Stimulated activated CD4-positive, alpha-beta T cell treated with anti-CD3 and anti-CD28 coated beads, TNF-alpha, amount 100 ng/mL, for 1 hour (primary cell): ENCODE results near the gene HTT.
"Not testable (repeated sequence)": the region's sequence is repeated elsewhere in the genome, so short reads cannot be mapped to it uniquely, and the experiment has no call there.

Source experiments
- DNase-seq, 3 donors: peaks; one replicate each; pipeline ENCODE4 v3.0.0-alpha.2; 2020; ENCODE audit warnings: low read depth in 3 of 3, low spot score in 1 of 3

Gene HTT

DNA sequence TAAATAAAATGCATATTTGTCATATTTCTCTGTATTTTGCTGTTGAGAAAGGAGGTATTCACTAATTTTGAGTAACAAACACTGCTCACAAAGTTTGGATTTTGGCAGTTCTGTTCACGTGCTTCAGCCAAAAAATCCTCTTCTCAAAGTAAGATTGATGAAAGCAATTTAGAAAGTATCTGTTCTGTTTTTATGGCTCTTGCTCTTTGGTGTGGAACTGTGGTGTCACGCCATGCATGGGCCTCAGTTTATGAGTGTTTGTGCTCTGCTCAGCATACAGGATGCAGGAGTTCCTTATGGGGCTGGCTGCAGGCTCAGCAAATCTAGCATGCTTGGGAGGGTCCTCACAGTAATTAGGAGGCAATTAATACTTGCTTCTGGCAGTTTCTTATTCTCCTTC is 3.3 kb downstream of the HTT start:
- no peak for DNase-seq

DNA sequence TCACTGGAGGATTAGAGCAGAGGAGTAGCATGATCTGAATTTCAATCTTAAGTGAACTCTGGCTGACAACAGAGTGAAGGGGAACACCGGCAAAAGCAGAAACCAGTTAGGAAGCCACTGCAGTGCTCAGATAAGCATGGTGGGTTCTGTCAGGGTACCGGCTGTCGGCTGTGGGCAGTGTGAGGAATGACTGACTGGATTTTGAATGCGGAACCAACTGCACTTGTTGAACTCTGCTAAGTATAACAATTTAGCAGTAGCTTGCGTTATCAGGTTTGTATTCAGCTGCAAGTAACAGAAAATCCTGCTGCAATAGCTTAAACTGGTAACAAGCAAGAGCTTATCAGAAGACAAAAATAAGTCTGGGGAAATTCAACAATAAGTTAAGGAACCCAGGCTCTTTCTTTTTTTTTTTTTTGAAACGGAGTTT is 5.2 kb downstream of the HTT start:
- DNase-seq = no peak

DNA sequence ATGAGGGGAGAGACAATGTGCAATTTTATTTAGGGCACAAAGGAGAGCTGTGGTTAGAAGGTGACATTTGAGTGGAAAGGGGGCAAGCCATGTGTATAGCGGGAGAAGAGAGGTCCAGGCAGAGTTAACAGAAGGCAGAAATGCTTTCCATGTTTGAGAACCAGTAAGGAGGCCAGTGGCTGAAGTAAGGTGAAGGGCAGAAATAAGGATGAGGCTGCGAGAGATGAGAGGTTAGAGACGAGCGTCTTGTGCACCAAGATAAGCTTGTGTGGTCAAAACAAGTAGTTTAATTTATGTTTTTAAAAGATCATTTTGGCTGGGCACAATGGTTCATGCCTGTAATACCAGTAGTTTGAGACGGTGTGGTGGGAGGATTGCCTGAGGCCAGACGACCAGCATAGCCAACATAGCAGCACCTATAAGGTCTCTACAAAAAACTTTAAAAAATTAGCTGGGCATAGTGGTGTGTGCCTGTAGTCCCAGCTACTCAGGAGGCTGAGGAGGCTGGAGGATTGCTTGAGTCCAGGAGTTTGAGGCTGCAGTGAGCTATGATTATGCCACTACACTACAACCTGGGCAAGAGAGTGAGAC is 8.5 kb downstream of the HTT start:
- no peak for DNase-seq

DNA sequence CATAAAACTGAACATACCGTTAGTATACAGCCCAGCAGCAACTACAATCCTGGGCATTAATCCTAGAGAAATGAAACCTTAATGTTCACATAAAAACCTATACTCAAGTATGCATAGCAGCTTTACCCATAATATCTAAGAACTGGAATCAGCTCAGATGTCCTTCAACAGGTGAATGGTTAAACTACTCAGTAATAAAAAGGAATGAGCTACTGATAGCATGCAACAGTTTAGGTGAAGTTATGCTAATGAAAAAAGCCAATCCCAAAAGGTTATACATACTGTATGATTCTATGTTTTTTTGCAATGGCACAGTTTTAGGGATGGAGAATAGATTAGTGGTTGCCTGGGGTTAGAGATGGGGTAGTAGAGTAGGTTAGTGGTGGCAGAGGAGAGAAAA is 9.3 kb downstream of the HTT start:
- DNase-seq = no peak

DNA sequence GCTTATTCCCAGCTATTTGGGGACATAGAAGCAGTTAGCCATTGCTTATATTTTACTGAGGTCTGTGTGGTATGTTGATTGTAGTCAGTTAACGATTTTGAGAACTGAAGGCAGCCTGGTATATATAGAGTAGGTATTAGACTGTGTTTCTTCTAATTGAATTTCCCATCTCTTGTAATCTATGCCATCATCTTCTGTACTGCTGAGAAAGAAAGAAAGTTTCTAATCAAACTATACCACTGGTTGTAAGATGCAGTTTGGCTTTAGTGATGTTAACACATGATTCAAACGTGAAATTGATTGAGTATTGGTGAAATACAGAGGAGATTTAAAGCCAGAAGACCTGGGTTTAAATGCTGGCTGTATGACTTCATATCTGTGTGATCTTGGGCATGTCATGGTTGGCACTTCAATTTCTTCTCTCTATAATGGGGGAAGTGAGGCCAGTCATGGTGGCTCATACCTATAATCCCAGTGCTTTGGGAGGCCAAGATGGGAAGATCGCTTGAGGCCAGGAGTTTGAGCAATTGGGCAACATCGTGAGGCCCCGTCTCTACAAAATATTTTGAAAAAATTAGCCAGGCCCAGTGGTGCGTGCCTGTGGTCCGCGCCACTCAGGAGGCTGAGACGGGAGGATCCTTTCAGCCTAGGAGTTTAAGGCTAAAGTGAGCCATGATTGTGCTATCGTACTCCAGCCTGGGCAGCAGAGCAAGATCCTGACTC is 11.6 kb downstream of the HTT start:
- DNase-seq = no peak

DNA sequence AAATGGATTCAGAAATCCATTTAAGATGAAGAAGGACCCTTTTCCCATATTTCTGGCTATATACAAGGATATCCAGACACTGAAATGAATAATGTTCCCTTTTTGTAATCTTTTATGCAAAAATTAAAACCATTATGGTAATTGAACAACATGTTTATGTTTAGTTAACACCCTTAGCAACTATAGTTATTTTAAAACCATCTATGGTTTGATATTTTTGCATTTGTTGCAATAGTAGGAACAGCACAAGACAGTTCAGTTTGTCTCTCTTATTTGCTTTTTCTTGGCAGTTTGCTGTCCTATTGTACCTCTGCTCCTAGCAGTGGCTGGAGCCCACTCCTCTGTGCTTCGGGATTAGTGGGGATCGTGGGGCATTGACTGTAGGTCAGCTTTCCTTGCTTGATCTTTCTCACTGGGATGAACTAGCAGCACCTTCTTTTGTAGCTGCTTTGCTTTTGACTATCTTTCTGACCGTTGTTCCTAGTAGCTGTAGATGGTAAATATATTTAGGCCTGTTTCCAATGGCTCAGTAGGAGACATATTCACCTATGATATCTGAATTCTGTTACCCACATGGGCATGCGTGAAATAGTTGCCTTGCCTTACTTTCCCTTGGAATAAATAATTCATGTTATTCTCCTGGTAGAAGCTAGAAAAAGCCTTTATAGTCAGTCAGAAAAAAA is 12.8 kb downstream of the HTT start:
- DNase-seq = no peak

DNA sequence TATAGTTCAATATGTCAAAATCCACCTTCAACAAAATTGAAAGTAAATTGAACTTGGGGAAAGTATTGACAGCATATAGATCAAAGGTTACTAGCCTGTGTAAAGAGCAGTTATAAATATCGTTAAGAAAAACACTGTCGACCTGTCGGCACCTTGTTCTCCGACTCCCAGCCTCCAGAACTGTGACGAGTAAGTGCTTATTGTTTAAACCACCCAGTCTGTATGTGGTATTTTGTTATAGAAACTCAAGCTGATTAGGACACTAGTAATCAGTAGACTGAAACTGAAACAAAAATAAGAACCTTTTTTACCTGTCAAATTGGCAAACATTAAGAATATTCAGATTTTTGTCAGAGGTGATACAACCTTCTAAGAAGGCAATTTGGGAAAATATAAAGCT is 17.0 kb downstream of the HTT start:
- DNase-seq = no peak

DNA sequence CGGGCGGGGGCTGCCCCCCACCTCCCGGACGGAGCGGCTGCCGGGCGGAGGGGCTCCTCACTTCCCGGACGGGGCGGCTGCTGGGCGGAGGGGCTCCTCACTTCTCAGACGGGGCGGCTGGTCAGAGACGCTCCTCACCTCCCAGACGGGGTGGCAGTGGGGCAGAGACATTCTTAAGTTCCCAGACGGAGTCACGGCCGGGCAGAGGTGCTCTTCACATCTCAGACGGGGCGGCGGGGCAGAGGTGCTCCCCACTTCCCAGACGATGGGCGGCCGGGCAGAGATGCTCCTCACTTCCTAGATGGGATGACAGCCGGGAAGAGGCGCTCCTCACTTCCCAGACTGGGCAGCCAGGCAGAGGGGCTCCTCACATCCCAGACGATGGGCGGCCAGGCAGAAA is 20.2 kb downstream of the HTT start:
- not testable (repeated sequence) for DNase-seq

DNA sequence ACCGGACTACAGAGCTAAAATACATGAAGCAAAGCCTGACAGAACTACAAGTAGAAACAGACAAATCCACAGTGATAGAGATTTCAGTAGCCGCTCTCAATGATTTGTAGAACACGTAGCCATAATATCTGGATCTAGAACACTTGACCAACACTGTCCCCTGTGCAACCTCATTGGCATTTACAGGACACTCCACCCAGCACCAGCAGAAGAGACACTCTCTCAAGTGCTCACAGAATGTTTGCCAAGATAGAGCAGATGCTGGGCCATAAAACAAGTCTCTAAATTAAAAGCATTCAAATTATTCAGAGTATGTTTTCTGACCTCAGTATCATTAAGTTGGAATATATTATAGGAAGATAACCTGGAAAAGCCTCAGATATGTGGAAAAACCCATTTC is 21.7 kb downstream of the HTT start:
- DNase-seq = no peak

DNA sequence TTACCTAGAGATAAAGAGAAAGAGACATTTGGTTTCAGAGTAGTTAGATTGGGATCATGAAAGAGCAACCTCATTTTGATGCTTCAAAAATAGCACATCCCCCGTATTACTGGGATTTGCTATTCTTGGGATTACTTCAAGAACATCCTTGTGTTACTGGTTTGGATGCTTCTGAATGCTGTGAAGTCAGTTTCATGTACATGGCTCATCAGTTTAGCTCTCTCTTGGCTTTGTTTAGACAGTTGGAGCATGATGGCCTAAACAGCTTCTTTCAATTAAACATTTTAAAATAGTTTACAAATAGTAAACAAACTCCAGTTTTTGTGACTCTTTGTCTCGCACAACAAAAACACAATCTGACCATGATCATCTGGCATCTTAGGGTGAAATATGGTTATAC is 23.9 kb downstream of the HTT start:
- DNase-seq = no peak

DNA sequence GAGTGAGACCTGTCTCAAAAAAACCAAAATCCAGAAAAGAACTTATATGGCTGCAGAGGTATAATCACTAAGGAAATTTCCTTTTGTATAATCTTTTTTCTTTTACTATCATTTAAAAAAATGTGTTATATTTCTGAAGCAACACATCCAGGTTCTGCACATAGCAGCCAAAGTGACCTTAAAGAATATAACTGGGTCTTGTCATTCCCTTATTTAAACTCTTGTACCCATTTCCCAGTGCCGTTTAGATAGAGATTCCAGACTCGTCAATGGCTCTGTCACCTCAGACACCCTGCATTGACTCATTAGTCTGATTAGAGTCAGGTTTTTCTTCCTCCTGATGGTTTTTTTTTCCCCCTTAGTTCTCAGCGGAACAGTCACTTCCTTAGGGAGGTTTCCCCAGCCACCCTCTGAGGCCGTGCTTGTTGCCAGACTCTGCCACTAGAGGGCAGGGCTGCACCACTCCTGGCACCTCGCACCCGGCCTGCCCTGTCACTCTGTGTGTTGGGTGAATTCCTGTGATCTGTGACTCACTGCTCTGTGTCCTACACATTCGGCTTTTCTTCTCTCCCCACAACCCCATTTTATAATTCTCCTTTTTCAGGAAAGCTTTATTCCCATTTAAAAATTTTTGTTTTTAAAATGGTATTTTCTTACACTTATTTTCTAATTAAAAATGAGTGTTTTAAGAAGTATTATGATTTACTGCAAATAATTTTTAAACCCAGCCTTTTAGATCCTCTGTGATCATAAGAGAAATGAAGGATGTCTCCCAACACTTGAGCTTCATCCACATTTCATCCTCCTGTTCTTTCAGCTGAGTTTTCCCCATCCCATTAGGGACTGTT is 32.1 kb downstream of the HTT start:
- DNase-seq = peak; percentile 68 to 87 (median 77)

DNA sequence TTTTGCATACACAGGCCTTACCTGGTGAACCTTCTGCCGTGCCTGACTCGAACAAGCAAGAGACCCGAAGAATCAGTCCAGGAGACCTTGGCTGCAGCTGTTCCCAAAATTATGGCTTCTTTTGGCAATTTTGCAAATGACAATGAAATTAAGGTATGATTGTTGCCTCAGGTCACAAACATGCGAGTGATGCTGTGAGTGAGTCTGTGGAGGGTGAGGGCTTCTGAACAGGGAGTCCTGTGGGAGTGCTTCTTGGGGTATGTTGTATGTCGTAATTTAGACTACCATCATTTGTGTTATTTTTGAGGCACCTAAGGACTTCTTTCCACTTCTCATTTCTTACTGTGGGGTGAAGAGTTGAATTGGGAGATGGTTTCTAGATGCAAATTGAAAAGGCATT is 32.8 kb downstream of the HTT start:
- no peak for DNase-seq

DNA sequence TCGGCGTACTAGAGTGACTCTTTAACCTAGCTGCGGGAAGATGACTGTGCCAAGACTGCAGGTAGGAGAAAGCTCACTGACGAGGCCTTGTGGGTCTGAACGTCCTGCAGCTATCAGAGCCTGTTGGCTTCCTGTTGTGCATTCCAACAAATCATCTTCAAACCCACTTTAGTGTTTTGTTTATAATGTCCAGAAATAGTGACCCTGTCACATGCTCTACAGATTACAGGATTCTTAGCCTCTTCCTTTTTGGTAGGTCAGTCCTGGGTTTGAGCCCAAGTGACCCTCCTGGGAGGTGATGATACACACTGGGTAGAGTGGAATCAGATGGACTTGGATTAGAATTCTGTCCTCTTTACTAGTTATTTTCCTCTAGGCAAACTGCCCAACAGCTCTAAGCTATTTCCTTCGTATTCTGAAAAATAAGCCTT is 33.2 kb downstream of the HTT start:
- DNase-seq = no peak

DNA sequence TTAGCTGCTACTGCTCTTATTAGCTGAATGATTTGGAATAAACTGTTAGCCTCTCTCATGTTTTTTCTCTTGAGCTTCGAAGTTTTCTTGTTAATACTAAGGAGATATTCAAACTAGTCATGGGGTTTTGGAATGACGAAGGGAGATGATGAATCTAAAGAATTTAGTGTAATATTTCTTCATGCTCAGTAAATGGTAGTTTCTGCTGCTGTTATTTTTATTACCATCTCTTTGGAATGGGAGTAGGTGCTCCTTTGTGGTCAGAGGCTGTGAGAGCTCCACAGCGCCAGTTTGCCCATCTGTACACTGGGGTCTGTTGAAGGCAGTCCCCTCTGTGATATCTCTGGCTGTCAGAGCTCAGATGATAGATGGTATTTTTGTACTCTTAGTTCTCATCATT is 33.7 kb downstream of the HTT start:
- no peak for DNase-seq

DNA sequence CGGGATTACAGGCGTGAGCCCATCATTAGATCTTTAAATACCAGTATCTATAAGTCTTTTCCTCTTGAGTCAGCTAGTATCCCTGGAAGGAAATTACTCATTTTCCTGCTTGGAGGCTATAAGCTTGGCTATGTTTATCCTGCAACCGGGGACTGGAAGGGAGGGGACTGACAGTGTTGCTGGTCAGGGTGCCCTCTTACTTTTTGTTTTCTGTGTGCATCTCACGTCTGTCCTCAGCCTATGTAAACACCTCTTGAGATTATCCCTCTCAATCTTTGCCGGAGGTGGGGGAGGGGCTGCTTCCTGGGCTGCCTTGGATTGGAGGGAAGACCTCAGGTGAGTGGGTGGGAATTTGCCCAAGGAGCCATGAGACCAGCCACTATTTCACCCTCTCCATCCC is 37.0 kb downstream of the HTT start:
- no peak for DNase-seq

DNA sequence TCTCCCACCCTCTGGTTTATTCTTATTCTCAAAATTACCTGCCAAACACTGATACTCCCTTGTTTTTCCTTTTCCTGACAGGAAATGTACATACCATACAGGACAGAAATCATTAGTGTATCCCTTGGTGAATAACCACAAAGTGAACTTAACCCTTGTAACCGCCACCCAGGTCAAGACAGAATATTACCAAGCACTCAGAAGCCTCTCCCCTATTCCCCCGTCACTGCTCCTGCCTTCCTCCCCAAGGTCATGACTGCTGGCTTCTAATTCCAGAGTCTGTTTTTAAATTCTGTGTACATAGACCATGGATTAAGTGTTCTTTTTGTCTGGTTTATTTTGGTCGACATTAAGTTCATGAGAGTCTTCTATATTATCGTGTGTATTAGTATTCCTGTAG is 37.7 kb downstream of the HTT start:
- DNase-seq = no peak

DNA sequence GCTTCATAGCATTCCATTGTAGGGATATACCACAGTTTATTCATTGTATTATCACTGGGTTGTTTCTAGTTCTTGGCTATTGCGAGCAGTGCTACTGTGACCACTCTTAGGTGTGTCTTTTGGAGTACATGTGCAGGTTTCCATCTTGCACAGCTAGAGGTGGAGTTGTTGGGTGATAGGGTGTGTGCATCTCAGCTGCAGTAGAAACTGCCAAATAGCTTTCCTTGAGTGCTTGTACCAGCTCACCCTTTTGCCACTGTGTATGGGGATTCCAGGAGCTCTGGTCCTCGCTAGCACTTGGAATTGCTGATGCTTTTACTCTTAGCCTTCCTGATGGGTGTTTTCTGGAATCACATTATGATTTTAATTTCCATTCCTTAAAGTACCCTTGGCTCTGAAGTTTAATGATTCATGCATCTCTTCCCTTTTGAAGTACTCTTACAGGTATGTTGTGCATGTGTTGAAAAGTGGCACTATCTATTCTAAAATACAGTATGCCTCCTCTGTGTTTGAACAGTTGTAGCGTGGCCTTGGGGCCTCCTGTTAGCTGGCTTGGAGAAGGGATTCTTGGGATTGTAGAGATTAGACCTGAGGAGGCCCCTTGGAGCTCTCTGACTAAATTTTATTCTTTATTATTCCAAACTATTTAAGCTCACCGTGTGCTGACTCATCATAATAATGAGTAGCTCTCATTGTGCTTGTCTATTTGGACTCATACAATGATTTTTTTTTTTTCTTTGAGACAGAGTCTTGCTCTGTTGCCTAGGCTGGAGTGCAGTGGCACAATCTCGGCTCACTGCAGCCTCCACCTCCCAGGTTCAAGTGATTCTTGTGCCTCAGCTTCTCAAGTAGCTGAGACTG is 38.4 kb downstream of the HTT start:
- no peak for DNase-seq

DNA sequence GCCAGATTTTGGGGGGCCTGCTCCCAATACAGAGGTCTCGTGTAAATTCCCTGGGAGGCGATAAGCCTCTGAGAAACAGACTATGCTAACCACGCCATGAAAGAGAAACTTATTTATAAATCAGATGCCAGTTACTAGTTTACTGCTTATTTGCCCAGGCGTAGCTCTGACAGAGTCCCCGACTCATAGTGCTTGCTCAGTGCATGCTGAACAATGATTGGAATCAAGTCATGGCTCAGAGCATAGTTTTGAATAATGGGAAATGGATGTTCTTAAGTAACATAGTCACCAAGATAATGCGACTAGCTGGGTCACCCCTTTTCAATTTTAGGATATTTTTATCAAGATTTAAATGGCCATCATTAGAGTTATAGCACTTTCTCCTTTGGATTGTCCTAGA is 39.9 kb downstream of the HTT start:
- DNase-seq = no peak

DNA sequence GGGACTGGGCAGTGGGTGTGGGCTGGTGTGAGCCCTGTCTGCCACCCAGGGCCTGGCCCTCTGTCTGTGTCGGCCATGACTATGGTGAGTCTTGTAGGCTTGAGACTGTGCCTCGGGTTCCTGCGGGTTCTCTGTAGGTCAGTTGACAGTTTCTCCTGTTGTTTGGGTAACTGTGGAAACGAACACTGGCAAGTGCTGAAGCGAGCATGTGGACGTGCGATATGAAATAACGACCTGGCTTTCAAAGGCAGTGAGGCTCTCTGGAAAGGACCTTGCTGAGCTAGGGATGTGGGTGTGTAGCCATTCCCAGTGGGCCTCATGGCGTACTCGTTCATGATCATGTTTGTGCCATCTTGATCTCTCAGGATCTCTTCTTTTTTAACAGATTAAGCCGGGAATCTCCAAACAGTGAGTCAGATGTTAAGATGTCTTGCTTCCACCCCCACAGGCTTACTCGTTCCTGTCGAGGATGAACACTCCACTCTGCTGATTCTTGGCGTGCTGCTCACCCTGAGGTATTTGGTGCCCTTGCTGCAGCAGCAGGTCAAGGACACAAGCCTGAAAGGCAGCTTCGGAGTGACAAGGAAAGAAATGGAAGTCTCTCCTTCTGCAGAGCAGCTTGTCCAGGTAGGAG is 41.3 kb downstream of the HTT start:
- no peak for DNase-seq

DNA sequence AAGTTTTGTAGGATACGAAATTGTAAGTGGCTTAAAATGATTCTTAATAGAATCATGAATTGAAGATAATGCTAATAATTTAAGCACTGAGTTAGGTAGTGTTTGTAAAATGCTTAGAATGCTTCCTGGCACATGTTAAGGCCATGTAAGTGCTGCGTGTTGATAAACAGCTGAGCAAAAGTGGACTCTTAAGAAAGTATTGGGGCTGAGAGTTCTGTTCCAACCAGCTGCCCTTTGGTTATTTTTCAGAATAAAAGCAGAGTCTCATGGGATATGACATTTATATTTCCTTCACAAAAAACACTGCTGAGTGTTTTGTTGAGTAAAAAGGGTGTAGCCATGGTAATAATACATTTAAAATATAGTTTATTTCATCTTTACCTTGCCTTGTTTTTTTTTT is 42.5 kb downstream of the HTT start:
- no peak for DNase-seq
